ENCODE data around the gene WDR17. TPM values are rescaled to one million over a fixed set of nuclear protein-coding genes. Genes with fewer than 3 reads are reported as not detected.

Gene WDR17
- total RNA-seq, 4 donors from 2014 or later, result 0.11 to 2.4 (median 1.3) TPM; not detected in 1

- TF ChIP-seq CTCF (IDR thresholded peaks at IDR 0.05), result no peak
- no peak for TF ChIP-seq POLR2A (IDR thresholded peaks at IDR 0.05)
- no peaks in the 10 kb centered on the region for H3K36me3 ChIP-seq
- no peaks in the 10 kb centered on the region for H3K9me3 ChIP-seq
- intact Hi-C loops (cut with DNase I), result no loop called here
- H3K4me1 ChIP-seq, result no peaks in the 10 kb centered on the region
- no peaks in the 10 kb centered on the region for H3K27me3 ChIP-seq
- H3K27ac ChIP-seq, result no peak overlapping the region
- 88 to 93% methylated on average over 5 of the region's 5 CpGs for WGBS, 2 donors
- no peak for DNase-seq
- H3K4me3 ChIP-seq, result no peak overlapping the region
Measured at GRCh38 chr4:176038789-176039188, 26.9 kb upstream of the WDR17 start.

GRCh38 chr4:176042195-176042594 lies 23.4 kb upstream of the WDR17 start:
- Histone ChIP-seq H3K4me1 (no peaks in the 10 kb centered on the region), H3K27ac (no peak overlapping the region), H3K27me3 (no peaks in the 10 kb centered on the region), H3K9me3 (no peaks in the 10 kb centered on the region), H3K4me3 (no peak overlapping the region), H3K36me3 (no peaks in the 10 kb centered on the region)
- intact Hi-C loops (cut with DNase I), result no loop called here
- no peak for TF ChIP-seq CTCF (IDR thresholded peaks at IDR 0.05)
- no peak for TF ChIP-seq POLR2A (IDR thresholded peaks at IDR 0.05)
- no peak for DNase-seq

GRCh38 chr4:176043838-176044588 lies 21.6 kb upstream of the WDR17 start:
- H3K27ac ChIP-seq, result no peak overlapping the region
- intact Hi-C loops (cut with DNase I), result no loop called here
- H3K9me3 ChIP-seq, result no peaks in the 10 kb centered on the region
- 49 to 71% methylated on average over 6 of the region's 9 CpGs for WGBS, 2 donors
- TF ChIP-seq CTCF (IDR thresholded peaks at IDR 0.05) (no peak), POLR2A (IDR thresholded peaks at IDR 0.05) (no peak)
- no peaks in the 10 kb centered on the region for H3K4me1 ChIP-seq
- no peak for DNase-seq
- no peak overlapping the region for H3K4me3 ChIP-seq
- H3K36me3 ChIP-seq, result no peaks in the 10 kb centered on the region
- no peaks in the 10 kb centered on the region for H3K27me3 ChIP-seq

GRCh38 chr4:176044589-176044951 lies 21.1 kb upstream of the WDR17 start:
- WGBS, 2 donors, result 38 to 63% methylated on average over 1 to 4 of the region's 4 CpGs
- Histone ChIP-seq H3K27ac (no peak overlapping the region), H3K4me1 (no peaks in the 10 kb centered on the region), H3K4me3 (no peak overlapping the region), H3K27me3 (no peaks in the 10 kb centered on the region), H3K9me3 (no peaks in the 10 kb centered on the region), H3K36me3 (no peaks in the 10 kb centered on the region)
- TF ChIP-seq CTCF (IDR thresholded peaks at IDR 0.05) (no peak), POLR2A (IDR thresholded peaks at IDR 0.05) (no peak)
- DNase-seq, result no peak
- intact Hi-C loops (cut with DNase I), result no loop called here

- H3K4me3 ChIP-seq, result no peak overlapping the region
- intact Hi-C loops (cut with DNase I), result no loop called here
- no peak for DNase-seq
- no peaks in the 10 kb centered on the region for H3K36me3 ChIP-seq
- no peaks in the 10 kb centered on the region for H3K4me1 ChIP-seq
- no peak overlapping the region for H3K27ac ChIP-seq
- TF ChIP-seq POLR2A (IDR thresholded peaks at IDR 0.05) (no peak), CTCF (IDR thresholded peaks at IDR 0.05) (no peak)
- H3K9me3 ChIP-seq, result no peaks in the 10 kb centered on the region
- whole genome bisulfite sequencing, 2 donors, result 51 to 60% methylated on average over 4 of the region's 4 CpGs
- no peaks in the 10 kb centered on the region for H3K27me3 ChIP-seq
Measured at GRCh38 chr4:176048631-176049030, 17.0 kb upstream of the WDR17 start.
